ENCODE data around the gene AGPS.
"Not testable (repeated sequence)": the region's sequence is repeated elsewhere in the genome, so short reads cannot be mapped to it uniquely, and the experiment has no call there.

The AGPS gene

DNA sequence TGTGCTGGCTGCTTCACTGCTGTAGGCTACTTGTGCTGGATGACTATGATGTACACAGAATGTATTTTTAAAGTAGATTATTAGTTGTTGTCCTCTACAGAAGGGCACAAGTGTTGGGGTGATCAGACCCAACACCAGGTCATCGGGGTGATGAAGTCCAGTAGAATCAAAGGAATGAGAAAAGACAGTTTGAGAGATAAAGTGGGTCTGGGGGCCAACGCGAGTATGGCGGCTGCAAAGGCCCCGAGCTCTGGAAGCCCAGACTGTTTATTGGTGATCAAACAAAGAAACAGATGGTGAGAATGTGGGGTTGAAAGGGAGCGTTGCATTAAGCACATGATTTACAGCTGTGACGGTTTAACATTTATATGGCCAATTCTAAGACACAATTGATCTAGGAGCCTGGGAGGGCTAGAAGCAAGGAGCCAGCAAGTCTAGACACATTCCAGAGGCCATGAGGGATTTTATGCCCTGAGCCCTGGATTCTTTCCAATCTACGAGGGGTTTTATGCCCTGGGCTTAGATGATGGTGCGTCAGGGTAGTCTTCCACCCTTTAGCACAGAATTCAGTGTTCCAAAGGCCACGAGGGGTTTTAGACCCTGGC lies 153.5 kb downstream of the AGPS start:
- TF ChIP-seq, protein P1, sequence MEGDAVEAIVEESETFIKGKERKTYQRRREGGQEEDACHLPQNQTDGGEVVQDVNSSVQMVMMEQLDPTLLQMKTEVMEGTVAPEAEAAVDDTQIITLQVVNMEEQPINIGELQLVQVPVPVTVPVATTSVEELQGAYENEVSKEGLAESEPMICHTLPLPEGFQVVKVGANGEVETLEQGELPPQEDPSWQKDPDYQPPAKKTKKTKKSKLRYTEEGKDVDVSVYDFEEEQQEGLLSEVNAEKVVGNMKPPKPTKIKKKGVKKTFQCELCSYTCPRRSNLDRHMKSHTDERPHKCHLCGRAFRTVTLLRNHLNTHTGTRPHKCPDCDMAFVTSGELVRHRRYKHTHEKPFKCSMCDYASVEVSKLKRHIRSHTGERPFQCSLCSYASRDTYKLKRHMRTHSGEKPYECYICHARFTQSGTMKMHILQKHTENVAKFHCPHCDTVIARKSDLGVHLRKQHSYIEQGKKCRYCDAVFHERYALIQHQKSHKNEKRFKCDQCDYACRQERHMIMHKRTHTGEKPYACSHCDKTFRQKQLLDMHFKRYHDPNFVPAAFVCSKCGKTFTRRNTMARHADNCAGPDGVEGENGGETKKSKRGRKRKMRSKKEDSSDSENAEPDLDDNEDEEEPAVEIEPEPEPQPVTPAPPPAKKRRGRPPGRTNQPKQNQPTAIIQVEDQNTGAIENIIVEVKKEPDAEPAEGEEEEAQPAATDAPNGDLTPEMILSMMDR (IDR thresholded peaks at IDR 0.05; ENCODE audit: borderline replicate concordance, insufficient read depth, low read depth, low read length): no peak
- no peak overlapping the region for H3K4me3 ChIP-seq (ENCODE audit: low read depth, low read length)

DNA sequence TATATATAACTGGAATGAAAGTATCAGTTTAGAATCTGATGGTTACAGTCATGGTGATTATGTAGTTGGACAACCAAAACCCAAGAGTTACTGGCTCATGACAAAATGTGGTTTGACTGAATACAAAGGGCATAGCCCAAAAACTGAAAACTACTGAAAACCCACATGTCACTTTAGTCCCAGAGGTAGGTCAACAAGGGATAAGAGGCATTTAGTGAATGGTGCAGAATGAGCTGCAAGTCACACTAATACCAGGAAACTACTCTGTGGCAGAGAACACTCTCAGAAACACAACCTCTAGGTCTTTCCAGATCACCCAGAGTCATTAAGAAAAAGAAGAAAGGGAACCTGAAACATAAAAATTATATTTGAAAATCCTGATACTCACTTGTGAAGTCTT lies 154.5 kb downstream of the AGPS start:
- no peak overlapping the region for H3K4me3 ChIP-seq (ENCODE audit: low read depth, low read length)

DNA sequence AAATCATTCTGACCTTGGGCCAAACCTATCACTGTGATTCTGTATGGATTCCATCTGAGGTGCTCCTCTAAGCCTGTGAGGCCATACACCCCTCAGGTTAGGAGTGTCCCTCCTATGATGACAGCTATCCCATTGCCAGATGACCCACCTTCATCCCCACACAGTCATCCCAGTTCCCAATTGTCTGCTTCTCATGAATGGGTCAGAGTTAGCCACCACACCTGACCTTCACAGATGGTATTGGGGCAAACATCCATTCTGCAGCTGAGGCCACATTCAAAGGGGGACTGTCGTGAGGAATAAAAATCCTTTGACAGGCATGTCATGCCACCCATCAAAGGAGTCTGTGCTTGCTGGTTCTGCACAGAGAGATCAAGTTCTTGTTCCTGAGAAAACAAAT lies 155.2 kb downstream of the AGPS start:
- no peak overlapping the region for H3K4me3 ChIP-seq (ENCODE audit: low read depth, low read length)
- TF ChIP-seq, protein P1 (IDR thresholded peaks at IDR 0.05; ENCODE audit: borderline replicate concordance, insufficient read depth, low read depth, low read length): no peak

More for the DNA sequence above, 154.5 kb downstream of the AGPS start:
- TF ChIP-seq, protein P1 (IDR thresholded peaks at IDR 0.05; ENCODE audit: borderline replicate concordance, insufficient read depth, low read depth, low read length): no peak

DNA sequence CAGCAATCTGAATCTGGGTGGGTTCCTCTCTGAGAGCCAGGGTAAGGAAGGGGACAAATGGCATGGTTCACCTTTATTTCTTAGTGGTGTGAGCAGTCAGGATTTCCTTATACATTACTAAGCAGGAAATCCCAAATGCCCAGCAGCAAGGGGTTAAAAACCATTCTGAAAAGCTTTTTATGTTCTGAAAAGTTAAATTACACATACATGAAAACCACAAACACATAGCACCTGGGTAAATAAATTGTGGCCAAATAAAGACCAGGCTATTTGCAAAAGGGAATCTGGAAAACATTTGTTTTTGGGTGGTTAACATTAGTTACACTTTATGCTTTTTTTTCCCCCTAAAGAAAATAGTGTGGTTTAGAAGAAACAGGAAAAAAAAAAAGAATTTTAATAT lies 156.1 kb downstream of the AGPS start:
- TF ChIP-seq, protein P1 (IDR thresholded peaks at IDR 0.05; ENCODE audit: borderline replicate concordance, insufficient read depth, low read depth, low read length): no peak
- H3K4me3 ChIP-seq (ENCODE audit: low read depth, low read length): no peak overlapping the region

DNA sequence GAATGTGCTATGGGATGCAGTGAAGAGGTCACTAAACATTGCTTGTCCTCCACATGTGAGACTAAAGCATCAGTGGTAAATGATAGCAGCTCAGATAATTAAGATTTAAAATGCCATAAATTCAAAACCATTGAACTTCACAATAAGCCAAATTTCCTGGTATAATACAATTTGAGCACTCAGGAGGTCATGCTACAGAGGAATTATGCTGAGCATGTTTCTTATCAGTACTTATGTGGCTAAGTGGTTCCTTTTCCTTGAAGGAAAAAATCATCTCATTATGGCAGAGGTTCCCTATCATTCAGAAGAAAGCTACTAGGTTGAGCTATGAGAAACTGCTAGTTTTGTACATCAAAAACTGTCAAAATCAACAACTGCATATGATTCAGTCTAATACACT lies 156.6 kb downstream of the AGPS start:
- TF ChIP-seq, protein P1 (IDR thresholded peaks at IDR 0.05; ENCODE audit: borderline replicate concordance, insufficient read depth, low read depth, low read length): no peak

DNA sequence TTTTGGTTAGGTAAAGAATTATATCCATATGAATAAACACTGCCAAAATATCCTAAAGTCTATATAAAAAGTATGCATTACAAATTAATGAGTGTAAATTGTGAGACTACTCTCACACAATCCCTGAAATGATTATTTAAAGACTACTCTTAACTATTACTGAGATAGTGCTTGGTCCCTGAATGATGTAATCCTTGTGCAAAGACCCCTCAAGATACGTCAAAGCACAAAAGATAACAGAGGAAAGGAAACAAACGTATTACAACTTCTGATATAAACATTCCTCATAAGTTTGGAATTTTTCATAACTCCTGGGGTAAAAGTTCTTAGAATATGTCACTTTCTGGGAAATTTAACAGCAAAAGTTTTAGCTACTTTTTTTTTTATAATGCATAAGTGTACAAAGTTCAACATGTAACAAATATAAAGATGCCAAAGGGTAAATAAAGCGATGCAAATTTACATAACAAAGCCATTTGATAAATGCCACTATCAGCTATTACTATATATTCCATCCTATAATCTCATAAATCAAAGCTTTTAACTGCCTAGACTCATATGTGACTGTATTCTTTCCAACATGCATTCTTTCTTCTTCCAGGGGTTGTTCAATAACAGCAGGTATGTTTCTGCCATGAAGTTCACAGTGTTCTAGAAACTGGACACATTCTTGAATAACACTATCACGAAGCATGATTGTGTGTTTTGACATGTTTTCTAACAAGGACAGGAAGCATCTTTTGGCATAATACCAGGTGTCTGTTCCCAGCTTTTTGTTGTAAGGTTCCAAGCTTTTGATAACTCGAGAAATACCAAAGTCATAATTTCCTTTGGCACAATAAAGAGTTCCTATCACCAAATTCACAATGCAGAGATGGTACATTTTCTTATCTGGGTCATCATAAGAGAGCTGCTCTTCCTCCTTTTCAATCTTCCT lies 158.0 kb downstream of the AGPS start:
- H3K4me3 ChIP-seq (ENCODE audit: low read depth, low read length): no peak overlapping the region
- TF ChIP-seq, protein P1 (IDR thresholded peaks at IDR 0.05; ENCODE audit: borderline replicate concordance, insufficient read depth, low read depth, low read length): no peak

More for the DNA sequence above, 156.6 kb downstream of the AGPS start:
- H3K4me3 ChIP-seq (ENCODE audit: low read depth, low read length): no peak overlapping the region

DNA sequence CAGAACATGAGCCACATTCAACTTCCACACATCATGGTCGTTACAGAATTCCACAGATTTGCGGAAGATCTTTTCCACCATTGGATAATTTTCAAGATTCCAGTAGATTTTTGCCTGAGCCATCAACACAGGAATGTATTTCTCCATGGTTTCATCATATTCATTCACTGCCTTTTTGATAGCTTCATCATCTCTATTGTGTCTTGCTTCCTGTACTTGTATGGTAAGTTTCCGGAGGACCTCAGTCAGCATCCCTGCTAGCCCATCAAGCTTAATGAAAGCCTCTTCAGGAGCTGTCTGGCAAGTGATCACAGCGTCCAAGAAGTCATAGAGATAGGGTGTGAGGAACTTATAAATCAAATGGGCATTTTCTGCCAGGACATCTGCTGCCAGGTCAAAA lies 158.8 kb downstream of the AGPS start:
- H3K4me3 ChIP-seq (ENCODE audit: low read depth, low read length): not testable (repeated sequence)
